Smooth muscle cell (in vitro differentiated cells): ENCODE results near the gene LRRC63. TPM values are rescaled to one million over a fixed set of nuclear protein-coding genes. Genes with fewer than 3 reads are reported as not detected.

Source experiments
- DNase-seq: peaks from one replicate; lab custom pipeline; 2025; ENCODE audit not compliant: unreplicated experiment; lab: John Stamatoyannopoulos, UW
- H2AFZ ChIP-seq: fragments of 200-600 bp; sonication (generic); 2 replicates; pipeline ENCODE4 v1.6.0; 2016; ENCODE audit warnings: antibody characterized with exemption, low read depth, mild to moderate bottlenecking
- H3F3A ChIP-seq: fragments of 200-600 bp; sonication (generic); 2 replicates; pipeline ENCODE4 v1.6.0; 2017; ENCODE audit warnings: antibody characterized with exemption, low read depth
- H3K27ac ChIP-seq: fragments of 200-600 bp; sonication (generic); 2 replicates; pipeline ENCODE4 v1.5.1; 2016; ENCODE audit warnings: low read depth, mild to moderate bottlenecking
- H3K27me3 ChIP-seq: fragments of 200-600 bp; sonication (generic); 2 replicates; pipeline ENCODE4 v1.6.1; 2016; ENCODE audit warnings: low read depth, mild to moderate bottlenecking
- H3K36me3 ChIP-seq: fragments of 200-600 bp; sonication (generic); 2 replicates; pipeline ENCODE4 v1.5.1; 2016; ENCODE audit warnings: low read depth
- H3K4me1 ChIP-seq: fragments of 200-600 bp; sonication (generic); 2 replicates; pipeline ENCODE4 v1.5.1; 2016; ENCODE audit warnings: low read depth
- H3K4me2 ChIP-seq: fragments of 200-600 bp; sonication (generic); 2 replicates; pipeline ENCODE4 v1.6.0; 2016; ENCODE audit warnings: mild to moderate bottlenecking
- H3K4me3 ChIP-seq: fragments of 200-600 bp; sonication (generic); 2 replicates; pipeline ENCODE4 v1.5.1; 2016; ENCODE audit warnings: mild to moderate bottlenecking
- H3K79me2 ChIP-seq: fragments of 200-600 bp; sonication (generic); 2 replicates; pipeline ENCODE4 v1.6.0; 2016; ENCODE audit warnings: low read depth, mild to moderate bottlenecking
- H3K9ac ChIP-seq: fragments of 200-600 bp; sonication (generic); 2 replicates; pipeline ENCODE4 v1.6.0; 2016; ENCODE audit warnings: low read depth
- H3K9me3 ChIP-seq: fragments of 200-600 bp; sonication (generic); replicated peaks from 2 replicates; pipeline ENCODE4 v1.5.1; 2016; ENCODE audit warnings: low read depth
- H4K20me1 ChIP-seq: fragments of 200-600 bp; sonication (generic); 2 replicates; pipeline ENCODE4 v1.6.0; 2016; ENCODE audit warnings: low read depth
- WGBS: methylation state at CpG from one replicate; pipeline ENCODE4 v1.1.7; 2016; ENCODE audit warnings: low lambda C conversion rate; 5-methylcytosine and 5-hydroxymethylcytosine counted together
- polyA plus RNA-seq: library from polyadenylated mRNA; unstranded; fragments of >200 nt; fragmentation: Nextera tagmentation; extraction: Ambion mirVana; gene quantifications from 2 replicates; pipeline ENCODE4 v1.2.1, GENCODE V29; 2016
- total RNA-seq: library from RNA; depleted of rRNA; stranded (reverse); fragments of >200 nt; gene quantifications from 2 replicates; pipeline ENCODE4 v1.2.3, GENCODE V29; 2014
- TF ChIP-seq, protein P1 (sequence below): fragments of 200-600 bp; sonication (generic); IDR thresholded peaks from 2 replicates; pipeline ENCODE4 v1.5.1; 2017; ENCODE audit warnings: borderline replicate concordance, mild to moderate bottlenecking, antibody characterized with exemption; ENCODE audit not compliant: insufficient read depth, poor library complexity, severe bottlenecking

LRRC63 gene
- total and polyA plus RNA-seq, 2 experiments from 2014 or later = 0.16 TPM; not detected in 1

DNA sequence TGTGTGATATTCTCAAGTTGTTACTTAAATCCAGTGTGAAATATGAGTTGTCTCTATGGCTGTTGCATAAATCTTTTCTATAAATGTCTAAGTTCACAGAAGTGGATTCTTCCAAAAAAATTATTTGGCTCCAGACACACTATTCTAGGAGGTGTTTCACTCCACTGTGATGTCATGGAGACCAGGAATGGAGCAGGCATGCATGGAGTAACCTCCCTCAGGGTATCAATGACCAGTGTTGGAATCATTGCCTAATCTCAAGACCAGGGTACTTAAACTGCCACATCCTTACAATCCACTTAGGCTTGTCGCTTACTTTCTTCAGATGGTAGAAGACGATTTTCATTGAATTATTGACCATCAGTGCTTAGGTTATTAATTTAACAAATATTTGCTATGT is 55.4 kb downstream of the LRRC63 start:
- H3K36me3 ChIP-seq = no peaks in the 10 kb centered on the region
- DNase-seq = no peak
- no peak overlapping the region for H2AFZ ChIP-seq
- no peaks in the 10 kb centered on the region for H3K27me3 ChIP-seq
- H3K4me1 ChIP-seq = no peaks in the 10 kb centered on the region
- no peak overlapping the region for H3K9ac ChIP-seq
- TF ChIP-seq, protein P1, sequence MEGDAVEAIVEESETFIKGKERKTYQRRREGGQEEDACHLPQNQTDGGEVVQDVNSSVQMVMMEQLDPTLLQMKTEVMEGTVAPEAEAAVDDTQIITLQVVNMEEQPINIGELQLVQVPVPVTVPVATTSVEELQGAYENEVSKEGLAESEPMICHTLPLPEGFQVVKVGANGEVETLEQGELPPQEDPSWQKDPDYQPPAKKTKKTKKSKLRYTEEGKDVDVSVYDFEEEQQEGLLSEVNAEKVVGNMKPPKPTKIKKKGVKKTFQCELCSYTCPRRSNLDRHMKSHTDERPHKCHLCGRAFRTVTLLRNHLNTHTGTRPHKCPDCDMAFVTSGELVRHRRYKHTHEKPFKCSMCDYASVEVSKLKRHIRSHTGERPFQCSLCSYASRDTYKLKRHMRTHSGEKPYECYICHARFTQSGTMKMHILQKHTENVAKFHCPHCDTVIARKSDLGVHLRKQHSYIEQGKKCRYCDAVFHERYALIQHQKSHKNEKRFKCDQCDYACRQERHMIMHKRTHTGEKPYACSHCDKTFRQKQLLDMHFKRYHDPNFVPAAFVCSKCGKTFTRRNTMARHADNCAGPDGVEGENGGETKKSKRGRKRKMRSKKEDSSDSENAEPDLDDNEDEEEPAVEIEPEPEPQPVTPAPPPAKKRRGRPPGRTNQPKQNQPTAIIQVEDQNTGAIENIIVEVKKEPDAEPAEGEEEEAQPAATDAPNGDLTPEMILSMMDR = no peak
- H3K4me3 ChIP-seq = no peak overlapping the region
- no peaks in the 10 kb centered on the region for H3K79me2 ChIP-seq
- no peaks in the 10 kb centered on the region for H3F3A ChIP-seq
- no peaks in the 10 kb centered on the region for H4K20me1 ChIP-seq
- H3K9me3 ChIP-seq = no peaks in the 10 kb centered on the region
- WGBS = 80% methylated on average over 2 of the region's 2 CpGs
- H3K27ac ChIP-seq = no peak overlapping the region
- no peak overlapping the region for H3K4me2 ChIP-seq

DNA sequence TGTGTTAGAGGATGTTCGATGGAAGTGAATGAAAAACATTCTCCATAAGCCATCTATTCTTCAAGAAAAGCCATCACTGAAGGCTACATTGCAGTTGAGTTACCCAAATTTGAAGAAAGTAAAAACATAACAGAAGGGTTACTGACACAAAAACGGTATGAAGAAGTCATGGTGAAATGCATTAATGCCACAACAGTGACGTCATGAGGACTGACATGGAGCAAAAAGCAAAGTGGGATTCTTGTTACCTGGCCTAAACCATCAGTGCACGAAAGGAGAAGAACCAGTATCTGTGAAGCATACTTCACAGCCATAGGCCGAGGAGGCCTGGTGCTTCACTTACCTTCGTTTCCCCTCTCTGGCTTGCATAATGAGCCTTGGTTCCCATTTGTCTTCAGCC is 58.7 kb downstream of the LRRC63 start:
- Histone ChIP-seq H3K9me3 (no peaks in the 10 kb centered on the region), H3K79me2 (no peaks in the 10 kb centered on the region), H3K27me3 (no peaks in the 10 kb centered on the region), H3K4me3 (no peak overlapping the region), H3K4me1 (no peaks in the 10 kb centered on the region), H3K36me3 (no peaks in the 10 kb centered on the region), H3K27ac (no peak overlapping the region), H4K20me1 (no peaks in the 10 kb centered on the region), H3K9ac (no peak overlapping the region), H2AFZ (no peak overlapping the region), H3F3A (no peaks in the 10 kb centered on the region), H3K4me2 (no peak overlapping the region)
- DNase-seq = no peak
- TF ChIP-seq, protein P1 = no peak
- 74% methylated on average over 6 of the region's 6 CpGs for WGBS

DNA sequence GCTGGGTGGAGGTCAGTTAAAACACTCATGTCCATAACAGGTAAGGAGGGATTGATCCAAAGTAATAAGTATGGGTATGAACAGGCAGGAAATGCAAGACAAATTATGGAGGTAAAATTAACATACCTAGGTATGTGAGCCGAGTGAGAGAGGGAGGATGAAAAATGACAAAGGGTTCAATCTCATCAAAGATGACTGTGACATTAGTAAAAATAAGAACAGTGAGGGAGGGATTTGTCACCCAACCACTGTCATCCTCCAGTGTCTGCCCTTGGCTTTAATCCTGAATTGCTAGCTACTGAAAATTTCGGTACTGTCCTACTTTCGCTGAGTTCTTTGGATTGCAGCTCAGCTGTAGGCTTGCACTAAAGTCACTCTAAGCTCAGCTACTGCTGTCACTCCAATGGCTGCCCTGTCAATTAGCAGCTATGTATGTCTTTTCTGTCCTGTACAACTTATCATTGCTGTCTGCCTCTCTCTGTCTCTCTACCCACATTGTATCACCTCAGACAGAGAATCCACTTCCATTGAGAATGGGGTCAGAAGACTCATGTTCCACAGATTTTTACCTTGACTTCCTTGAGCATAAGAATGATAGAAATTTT is 62.5 kb downstream of the LRRC63 start:
- no peak for DNase-seq
- no peak overlapping the region for H3K4me3 ChIP-seq
- H3F3A ChIP-seq = no peaks in the 10 kb centered on the region
- H3K79me2 ChIP-seq = no peaks in the 10 kb centered on the region
- no peak overlapping the region for H3K9ac ChIP-seq
- H4K20me1 ChIP-seq = no peaks in the 10 kb centered on the region
- WGBS = 93% methylated on average over 3 of the region's 3 CpGs
- TF ChIP-seq, protein P1 = no peak
- no peaks in the 10 kb centered on the region for H3K27me3 ChIP-seq
- H3K4me2 ChIP-seq = no peak overlapping the region
- no peak overlapping the region for H2AFZ ChIP-seq
- H3K9me3 ChIP-seq = no peaks in the 10 kb centered on the region
- no peak overlapping the region for H3K27ac ChIP-seq
- no peaks in the 10 kb centered on the region for H3K4me1 ChIP-seq
- no peaks in the 10 kb centered on the region for H3K36me3 ChIP-seq

DNA sequence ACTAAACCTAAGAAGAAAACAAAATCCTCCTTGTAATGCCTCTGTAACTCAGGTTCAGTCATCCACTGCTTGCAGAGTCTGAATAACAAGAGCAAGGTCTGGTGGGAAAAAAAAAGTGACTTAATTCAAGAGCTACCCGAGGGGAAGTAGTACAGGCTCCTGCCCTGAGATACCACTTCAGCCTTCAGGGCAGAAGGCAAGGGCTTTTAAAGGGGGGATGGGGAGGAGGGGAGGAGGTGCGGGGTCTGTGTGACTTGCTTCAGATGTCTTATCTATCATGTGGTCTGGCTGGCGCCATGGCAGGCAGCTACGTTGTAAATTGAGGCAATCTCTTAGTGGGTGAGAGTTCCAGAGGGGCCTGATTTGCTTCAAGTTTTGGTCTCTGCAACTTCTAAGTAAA is 66.7 kb downstream of the LRRC63 start:
- TF ChIP-seq, protein P1 = no peak
- no peak for DNase-seq

More for the DNA sequence above, 66.7 kb downstream of the LRRC63 start:
- H3K79me2 ChIP-seq = no peaks in the 10 kb centered on the region
- no peaks in the 10 kb centered on the region for H3K27me3 ChIP-seq
- 8% methylated on average over 4 of the region's 4 CpGs for WGBS
- H3K27ac ChIP-seq = no peak overlapping the region
- H3K4me3 ChIP-seq = no peak overlapping the region
- H3F3A ChIP-seq = no peaks in the 10 kb centered on the region
- H3K4me1 ChIP-seq = no peaks in the 10 kb centered on the region
- peak overlapping the region; percentile 78 for H2AFZ ChIP-seq
- H3K9me3 ChIP-seq = no peaks in the 10 kb centered on the region
- H4K20me1 ChIP-seq = no peaks in the 10 kb centered on the region
- H3K9ac ChIP-seq = no peak overlapping the region
- H3K36me3 ChIP-seq = no peaks in the 10 kb centered on the region
- peak overlapping the region; percentile 63 for H3K4me2 ChIP-seq
